GM12864 (cell line): Measurements from ENCODE around the gene BCLAF1.

Experiments
- DNase-seq: peaks from one replicate; pipeline ENCODE4 v3.0.0-alpha.2; 2011; ENCODE audit warnings: low read depth
- H3K4me3 ChIP-seq: 2 replicates; pipeline ENCODE4 v1.5.1; 2011; ENCODE audit warnings: mild to moderate bottlenecking, low read depth, low read length, control low read depth
- TF ChIP-seq, protein P1 (sequence below): IDR thresholded peaks from 2 replicates; pipeline ENCODE4 v1.5.1; 2011; ENCODE audit warnings: low read depth, mild to moderate bottlenecking, moderate library complexity, low read length, control low read depth, inconsistent platforms; ENCODE audit errors: missing control alignments

BCLAF1 gene

DNA sequence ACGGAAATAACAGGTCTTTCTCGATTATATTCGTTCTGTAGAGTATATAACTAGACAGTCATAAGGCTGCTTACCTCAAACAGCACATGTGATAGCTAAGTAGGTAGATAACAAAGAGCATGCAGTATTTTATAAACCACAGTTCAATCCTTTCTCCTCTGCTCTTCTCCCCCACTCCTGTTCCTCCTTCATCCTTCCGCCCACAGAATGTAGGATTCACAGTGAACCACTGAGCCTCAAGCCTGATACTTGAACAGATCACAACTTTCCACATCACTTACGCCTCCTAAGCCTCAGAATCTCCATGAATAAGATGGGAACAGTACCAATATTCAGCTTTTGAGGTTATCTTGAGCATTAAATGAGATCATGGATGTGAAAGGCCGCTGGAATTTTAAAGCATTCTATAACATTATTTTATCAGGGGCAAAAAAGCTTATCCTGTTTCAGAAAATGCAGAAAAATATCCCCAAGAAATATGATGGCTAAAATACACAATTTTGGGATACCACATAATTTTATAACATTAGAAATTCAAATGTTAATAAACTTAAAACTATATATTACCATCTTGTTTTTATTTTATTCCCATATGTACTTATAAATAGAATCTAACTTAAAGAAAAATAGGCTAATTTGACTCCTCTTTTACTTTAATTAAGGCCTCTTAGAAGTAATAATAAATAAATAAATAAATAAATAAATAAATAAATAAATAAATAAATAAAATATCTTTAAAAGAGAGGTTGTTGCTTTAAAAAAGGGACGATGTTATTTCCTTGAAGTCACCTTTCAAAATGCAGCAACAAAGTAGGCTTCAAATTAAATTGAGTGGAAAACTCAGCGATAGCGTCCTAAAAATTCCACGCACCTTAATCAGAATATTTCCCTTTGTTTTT, 72.9 kb downstream of the BCLAF1 start:
- TF ChIP-seq, protein P1, sequence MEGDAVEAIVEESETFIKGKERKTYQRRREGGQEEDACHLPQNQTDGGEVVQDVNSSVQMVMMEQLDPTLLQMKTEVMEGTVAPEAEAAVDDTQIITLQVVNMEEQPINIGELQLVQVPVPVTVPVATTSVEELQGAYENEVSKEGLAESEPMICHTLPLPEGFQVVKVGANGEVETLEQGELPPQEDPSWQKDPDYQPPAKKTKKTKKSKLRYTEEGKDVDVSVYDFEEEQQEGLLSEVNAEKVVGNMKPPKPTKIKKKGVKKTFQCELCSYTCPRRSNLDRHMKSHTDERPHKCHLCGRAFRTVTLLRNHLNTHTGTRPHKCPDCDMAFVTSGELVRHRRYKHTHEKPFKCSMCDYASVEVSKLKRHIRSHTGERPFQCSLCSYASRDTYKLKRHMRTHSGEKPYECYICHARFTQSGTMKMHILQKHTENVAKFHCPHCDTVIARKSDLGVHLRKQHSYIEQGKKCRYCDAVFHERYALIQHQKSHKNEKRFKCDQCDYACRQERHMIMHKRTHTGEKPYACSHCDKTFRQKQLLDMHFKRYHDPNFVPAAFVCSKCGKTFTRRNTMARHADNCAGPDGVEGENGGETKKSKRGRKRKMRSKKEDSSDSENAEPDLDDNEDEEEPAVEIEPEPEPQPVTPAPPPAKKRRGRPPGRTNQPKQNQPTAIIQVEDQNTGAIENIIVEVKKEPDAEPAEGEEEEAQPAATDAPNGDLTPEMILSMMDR = no peak
- H3K4me3 ChIP-seq = no peak overlapping the region
- DNase-seq = no peak

DNA sequence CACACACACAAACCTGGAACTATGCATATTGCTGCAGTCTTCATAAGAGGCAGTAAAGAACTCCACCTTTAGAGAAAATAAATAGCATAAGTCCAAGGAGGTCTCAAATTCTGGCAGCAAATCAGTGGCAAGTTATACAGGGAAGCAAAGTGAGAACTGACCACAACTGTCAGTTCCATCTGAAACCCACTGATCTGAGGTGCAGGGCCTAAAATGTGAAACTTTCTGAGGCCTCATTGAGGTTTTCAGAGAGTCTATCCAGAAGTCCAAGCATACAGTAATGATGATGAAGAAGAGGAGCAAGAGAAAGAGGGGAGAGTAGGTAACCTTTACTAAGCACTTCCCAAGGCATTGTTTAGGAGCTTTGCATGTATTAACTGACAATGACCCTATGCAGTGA, 75.8 kb downstream of the BCLAF1 start:
- TF ChIP-seq, protein P1 = no peak
- no peak for DNase-seq

DNA sequence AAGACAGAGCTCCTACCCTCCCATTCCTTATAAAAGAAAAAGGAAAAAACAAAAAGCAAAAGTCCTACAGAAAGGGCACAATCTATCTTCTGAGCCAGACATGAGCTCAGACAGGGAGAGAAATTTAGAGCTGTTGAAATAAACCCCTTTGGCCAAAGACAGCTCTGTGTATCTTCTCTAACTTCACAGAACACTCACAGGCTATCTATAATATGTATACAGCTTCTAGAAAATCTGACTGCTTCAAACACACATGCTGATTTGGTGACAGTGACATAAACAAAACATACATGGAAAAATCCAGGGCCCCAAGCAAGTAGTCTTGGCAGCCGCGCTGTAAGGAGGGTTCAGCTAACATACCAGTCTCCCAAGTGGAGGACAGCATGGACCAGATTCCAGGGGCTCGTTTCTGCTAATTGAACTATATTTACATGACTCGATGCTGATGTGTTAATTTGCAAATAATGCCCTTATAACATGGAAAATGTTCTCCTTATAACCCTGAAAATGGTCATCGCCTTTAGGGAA, 76.6 kb downstream of the BCLAF1 start:
- TF ChIP-seq, protein P1 = no peak
- no peak overlapping the region for H3K4me3 ChIP-seq
- DNase-seq = no peak

More for the DNA sequence above, 75.8 kb downstream of the BCLAF1 start:
- H3K4me3 ChIP-seq = no peak overlapping the region

DNA sequence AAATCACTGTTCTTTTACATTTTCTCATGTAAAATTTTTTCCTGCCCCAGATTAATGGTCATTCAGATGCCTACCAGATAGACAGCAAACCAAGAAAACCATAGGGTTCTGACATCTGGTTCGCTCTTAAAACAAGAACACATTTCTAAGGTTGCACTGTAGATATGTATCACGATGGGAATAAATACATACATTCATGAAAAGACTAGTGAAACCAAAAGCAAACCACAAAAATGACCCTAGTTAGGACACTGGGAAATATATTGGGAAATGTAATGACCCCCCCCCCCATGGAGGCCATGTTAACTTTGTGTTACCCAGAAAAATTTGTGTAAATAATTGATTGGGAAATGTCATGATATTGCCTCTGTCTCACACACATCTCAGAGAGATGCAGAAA, 77.0 kb downstream of the BCLAF1 start:
- DNase-seq = no peak
- TF ChIP-seq, protein P1 = no peak
- no peak overlapping the region for H3K4me3 ChIP-seq

DNA sequence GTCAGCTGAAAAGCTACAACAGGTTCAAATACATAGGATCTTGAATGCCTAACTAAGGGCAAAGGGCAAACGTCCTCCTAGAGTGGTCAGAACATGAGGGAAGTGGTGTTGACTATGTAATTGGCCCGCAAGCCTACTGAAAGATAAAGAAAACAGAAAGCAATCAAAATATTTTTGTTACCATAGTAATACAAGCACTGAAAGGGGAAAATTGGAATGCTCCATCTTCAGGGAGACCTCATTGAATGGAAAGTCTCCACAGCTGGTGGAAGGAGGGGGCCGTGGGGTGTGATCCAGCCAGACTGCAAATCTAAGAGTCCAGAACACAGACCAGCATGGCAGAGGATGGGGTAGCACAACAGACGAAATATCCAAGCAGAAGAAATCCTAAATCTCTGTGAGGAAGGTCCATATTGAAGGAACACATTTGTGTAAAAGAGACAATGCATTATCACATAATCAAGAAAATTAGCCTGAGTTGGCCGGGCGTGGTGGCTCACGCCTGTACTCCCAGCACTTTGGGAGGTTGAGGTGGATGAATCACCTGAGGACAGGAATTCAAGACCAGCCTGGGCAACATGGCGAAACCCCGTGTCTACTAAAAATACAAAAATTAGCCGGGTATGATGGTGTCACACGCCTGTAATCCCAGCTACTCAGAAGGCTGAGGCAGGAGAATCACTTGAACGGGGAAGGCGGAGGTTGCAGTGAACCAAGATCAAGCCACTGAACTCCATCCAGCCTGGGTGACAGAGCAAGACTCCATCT, 79.1 kb downstream of the BCLAF1 start:
- TF ChIP-seq, protein P1 = no peak
- H3K4me3 ChIP-seq = no peak overlapping the region
- no peak for DNase-seq

DNA sequence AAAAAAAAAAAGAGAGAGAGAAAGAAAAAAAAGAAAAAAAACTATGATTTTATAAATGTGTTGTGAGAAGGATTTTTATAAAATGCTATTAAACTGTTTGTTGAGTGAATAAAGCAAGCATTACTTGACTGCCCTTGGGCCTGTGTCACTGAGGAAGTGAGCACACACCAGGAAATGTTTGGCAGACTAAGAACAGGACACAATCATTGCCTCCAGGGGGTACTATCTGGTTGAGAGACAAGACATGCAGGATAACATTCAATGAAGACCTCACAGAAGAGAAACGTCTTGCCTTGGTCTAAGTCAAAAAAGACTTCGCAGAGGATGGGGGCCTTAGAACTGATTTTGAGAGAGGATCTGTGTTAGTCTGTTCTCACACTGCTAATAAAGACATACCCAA, 80.2 kb downstream of the BCLAF1 start:
- H3K4me3 ChIP-seq = no peak overlapping the region
- TF ChIP-seq, protein P1 = no peak
- no peak for DNase-seq
